ENCODE measurements around the gene SPATA33. TPM values are rescaled to one million over a fixed set of nuclear protein-coding genes. Genes with fewer than 3 reads are reported as not detected.

The SPATA33 gene
- total RNA-seq, 1 donor from 2014 or later = 2.2 TPM

DNA sequence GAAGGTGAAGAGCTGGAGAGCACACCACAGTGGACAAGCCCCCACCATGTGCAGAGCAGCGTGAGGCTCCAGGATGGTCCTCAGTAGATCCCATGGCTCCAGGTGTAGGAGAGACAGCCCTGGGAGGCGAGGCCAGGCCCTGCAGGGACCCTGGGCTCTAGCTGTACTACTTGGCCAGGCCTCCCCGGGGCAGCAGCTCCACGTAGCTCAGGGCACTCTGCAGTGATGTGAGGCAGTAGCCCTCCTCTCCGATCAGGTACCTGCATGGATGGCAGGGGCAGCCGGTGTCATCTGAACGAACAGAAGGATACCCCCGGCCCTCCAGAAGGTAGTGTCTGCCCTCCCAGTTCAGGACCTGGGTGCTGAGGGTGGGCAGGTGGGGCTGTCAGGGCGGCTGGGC lies 50.1 kb downstream of the SPATA33 start:
- no peak for DNase-seq (ENCODE audit: low read depth, low spot score)

DNA sequence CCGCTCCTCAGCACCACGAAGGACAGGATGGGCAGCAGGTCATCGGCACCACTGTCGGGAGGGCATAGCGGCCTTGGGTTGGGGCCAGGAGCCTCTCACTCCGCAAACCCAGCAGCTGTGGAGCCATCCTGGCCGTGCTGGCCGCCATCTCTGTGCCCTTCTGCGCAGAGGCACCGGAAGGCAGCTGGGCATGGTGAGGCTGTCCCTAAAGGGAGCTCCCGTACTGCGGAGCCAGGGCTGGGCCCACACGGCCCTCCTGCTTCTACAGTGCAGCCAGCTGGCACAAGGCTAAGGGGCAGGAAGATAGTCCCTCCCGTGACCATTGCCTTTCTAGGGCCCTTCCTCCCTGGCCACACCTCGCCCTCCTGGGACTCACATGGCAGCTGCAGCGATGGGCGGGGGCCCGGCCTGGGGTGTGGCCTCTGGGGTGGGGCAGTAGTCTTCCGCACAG lies 50.9 kb downstream of the SPATA33 start:
- no peak for DNase-seq (ENCODE audit: low read depth, low spot score)

DNA sequence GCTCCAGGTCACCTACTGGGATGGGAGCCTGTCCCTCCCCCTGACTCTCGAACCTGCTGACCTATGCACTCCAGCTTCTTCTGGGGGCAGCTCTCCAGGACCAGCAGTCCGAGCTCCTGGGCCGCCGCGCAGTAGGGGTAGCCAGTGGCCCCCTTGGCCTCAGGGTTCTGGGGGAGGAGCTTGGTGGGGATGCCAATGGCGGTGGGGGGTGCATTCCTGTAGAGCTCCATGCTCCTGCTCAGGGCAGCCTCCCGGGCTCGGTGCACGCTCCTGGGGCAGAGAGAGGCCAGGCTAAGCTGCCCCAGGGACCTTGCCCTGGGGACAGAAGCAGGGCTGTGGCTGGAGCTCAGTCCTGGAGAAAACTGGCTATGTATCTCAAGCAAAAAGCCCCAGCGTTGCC lies 51.5 kb downstream of the SPATA33 start:
- no peak for DNase-seq (ENCODE audit: low read depth, low spot score)

DNA sequence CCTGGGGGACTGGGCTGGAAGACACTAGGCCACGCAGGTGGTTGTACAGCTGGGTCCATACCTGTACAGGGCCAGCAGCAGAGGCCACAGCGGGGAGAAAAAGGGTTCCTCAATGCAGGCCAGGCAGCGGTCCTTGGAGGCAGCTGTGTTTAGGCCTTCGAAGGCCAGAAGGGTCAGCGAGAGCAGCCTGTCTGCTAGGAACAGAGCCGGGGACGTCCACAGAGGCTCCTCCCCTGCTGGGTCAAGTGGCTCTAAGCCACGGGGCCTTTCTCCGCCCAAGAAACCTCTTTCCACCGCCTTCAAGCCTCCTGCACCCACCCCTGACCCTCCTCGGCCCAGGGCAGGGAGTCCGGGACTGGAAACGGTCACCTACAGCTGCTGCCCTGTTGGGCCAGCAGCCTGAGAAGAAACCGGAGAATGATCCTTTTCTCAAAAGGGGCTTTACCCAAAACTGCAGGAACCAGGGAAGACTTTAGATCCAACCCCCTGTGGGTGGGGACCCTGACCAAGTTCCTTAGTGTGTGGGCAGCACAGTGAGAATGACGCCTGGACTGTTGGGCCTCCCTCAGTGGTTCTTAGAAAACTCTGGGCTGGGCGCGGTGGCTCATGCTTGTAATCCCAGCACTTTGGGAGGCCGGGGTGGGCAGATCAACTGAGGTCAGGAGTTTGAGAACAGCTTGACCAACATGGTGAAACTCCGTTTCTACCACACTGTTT lies 52.2 kb downstream of the SPATA33 start:
- DNase-seq (ENCODE audit: low read depth, low spot score) = no peak

DNA sequence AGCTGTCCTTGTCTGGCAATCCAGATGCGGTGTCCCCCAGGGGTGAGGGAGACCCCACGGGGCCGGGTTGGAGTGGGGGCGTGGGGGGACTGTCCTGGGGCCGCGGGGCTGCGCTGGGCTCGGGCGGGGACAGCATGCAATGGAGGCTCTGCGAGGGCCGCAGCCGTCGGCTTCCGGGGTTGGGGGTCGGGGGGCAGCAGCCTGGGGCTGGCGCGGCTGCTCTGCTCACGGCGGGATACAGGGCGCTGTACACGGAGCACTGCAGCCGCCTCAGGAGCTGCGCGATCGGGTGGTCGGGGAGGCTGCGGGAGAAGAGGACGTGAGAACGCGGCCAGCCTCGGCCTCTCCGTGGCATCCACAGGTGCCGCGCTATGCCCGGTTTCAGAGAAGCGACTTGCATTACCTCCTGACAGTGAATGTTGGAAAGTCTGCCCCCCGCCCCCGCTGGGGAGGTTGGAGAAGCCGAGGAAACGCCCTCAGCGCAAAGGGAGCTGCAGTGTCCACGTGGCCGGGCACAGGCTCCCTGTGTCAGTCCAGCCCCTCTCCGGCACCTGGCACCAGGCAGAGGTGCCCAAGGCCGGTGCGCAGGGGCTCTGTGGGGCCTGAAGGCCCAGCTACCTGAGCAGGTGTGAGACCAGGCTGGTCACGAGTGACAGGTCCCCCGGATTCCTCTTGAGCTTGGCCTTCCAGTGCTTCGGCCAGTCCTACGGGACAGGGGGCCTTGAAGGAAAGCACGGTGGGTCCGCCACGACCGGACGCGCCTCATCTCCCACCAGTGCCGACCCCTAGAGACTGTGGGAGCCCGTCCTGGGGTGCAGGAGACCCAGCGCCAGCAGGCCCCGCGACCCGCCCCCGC lies 53.3 kb downstream of the SPATA33 start:
- DNase-seq (ENCODE audit: low read depth, low spot score) = no peak

DNA sequence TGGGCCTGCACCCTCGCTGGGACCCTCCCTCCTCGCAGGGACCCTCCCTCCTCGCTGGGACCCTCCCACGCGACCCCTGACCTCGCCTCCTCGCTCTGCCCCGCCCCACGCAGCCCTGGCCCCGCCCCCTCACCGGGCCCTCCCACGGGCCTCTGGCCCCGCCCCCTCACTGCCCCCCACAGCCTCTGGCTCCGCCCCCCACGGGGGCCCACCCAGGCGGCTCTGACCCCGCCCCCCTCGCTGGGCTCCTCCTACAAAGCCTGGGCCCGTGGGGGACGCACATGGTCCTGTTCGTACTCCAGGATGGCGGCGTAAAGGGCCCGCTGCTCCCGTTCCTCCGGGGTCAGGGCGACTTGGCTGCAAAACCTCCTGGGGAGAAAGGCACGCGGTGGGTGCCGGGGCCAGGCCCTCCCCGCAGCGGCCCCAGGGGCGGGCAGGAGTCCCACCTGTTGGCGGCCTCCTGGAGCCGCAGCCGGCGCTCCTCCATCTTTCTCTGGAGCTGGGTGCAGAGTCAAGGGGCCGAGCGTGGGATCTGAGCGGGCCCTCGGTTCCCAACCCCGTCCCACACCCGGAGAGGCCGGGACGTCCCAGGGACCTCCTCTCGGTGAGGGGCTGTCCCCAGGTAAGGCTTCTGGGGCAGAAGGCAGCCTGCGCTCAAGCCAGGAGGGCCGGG lies 54.1 kb downstream of the SPATA33 start:
- DNase-seq (ENCODE audit: low read depth, low spot score) = no peak

DNA sequence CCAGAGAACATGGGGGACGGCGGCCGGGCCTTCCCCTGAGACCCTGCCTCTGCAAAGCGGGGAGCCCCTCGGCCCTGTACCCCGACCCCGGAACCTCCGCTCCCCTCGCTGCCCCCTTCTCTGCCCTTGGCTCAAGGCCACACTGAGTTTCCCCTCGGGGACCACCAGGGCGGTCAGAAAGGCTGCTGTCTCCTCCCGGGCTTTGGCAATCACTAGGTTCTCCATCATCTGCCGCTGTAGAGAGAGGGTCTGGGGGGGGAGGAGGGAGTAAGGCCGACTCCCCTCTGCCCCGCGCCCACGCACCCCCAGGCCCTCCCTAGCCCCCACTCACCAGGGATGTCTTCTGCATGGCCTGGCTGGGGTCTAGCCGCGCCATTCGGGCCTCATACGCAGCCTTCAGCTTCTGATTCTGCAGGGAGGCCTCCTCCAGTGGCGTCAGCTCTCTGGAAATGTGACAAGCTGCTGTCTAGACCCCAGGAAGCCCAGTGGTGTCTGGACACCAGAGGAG lies 54.7 kb downstream of the SPATA33 start:
- no peak for DNase-seq (ENCODE audit: low read depth, low spot score)

DNA sequence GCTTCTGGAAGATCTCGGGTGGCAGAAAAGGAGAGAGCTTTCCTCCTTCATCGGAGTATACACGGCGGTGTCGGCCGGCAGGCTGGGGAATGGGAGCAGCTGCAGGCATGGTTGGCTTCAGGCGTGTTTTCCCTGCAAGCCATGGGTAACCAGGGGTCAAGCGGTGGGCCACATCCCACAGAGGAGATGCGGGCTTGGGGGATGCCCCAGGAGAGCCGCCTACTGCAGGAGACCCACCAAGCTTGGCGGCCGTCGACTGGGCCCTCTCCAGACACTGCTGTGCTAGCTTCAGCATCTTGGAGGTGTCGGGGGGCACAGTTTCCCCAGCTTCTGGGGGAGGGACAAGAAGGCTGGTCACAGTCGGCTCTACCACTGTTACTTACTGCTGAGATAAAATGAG lies 58.9 kb downstream of the SPATA33 start:
- DNase-seq (ENCODE audit: low read depth, low spot score) = no peak

DNA sequence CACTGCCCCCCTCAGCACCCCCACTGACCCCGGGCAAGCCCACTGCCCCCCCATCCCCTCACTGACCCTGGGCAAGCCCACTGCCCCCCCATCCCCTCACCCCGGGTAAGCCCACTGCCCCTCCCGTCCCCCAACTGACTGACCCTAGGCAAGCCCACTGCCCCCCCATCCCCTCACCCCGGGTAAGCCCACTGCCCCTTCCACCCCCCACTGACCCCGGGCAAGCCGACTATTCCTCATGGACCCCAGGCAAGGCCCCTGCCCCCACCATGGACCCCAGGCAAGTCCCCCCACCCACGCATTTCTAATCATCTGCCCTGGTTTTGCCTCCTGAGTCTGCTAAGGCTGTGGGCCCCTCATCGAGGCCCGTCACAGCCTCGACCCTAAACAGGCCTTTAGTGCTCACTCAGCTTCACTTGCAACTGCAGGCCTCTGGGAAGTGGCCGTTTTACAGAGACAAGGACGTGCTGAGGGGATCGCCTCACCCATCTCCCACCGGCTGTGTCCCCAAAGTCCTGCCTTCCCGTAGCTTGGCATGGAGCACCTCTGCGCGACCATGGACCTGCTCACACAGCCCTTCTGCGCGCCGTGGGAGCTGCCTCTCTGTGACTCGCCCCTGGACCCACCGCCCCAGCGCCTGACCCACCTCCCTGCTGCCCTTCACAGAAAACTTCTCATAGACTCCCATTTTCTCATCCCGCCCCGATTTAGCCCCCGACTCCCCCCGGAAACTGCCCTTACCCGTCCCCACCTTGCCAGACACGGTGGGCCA lies 59.5 kb downstream of the SPATA33 start:
- DNase-seq (ENCODE audit: low read depth, low spot score) = no peak

DNA sequence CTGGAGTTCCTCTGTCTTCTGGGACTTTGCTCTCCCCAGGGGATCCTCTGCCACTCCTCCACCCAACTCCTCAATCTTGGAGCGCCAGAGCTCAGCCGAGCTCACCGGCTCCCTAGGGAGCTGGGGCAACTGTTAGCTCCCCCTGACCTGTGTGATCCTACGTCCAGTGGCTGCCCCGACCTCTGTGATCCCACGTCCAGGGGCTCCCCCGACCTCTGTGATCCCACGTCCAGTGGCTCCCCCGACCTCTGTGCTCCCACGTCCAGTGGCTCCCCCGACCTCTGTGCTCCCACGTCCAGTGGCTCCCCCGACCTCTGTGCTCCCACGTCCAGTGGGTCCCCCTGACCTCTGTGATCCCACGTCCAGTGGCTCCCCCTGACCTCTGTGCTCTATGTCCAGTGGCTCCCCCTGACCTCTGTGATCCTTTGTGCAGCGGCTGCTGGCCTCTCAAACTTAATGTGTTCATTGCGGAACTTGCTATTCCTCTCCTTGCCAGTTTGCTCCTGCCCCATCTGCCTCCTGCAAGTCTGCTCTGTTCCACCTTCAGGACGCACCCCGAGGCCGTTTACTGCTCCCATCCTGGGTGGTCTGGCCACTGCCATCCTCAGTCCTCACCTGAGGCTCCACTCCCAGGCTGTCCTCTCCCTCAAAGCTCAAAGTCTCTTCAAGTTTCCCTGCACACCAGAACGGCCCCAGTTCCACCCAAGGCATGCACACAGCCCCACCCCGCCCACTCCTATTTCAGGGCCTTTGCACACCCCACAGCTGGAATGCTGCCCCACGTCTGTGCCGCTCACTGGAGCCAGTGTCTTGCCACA lies 60.3 kb downstream of the SPATA33 start:
- DNase-seq (ENCODE audit: low read depth, low spot score) = no peak

Other genes with a start within 250 kb of the SPATA33 start
- 53.0 and 58.1 TPM in 2 replicates for gene ANKRD11, start 167.3 kb upstream of the SPATA33 start, total RNA-seq
- 99.5 and 119 TPM in 2 replicates for gene SPG7, start 149.4 kb upstream of the SPATA33 start, total RNA-seq
- 2,574 and 3,609 TPM in 2 replicates for gene RPL13, start 97.2 kb upstream of the SPATA33 start, total RNA-seq
- 5.7 and 20.3 TPM in 2 replicates for gene CPNE7, start 82.1 kb upstream of the SPATA33 start, total RNA-seq
- gene DPEP1, start 44.2 kb upstream of the SPATA33 start, total RNA-seq = 0.07 and 0.39 TPM in 2 replicates
- 88.8 and 101 TPM in 2 replicates for gene CHMP1A, start 128 bp upstream of the SPATA33 start, total RNA-seq
- gene CDK10, start 28.9 kb downstream of the SPATA33 start, total RNA-seq = 37.9 and 51.5 TPM in 2 replicates
- 14.8 and 16.3 TPM in 2 replicates for gene SPATA2L, start 43.9 kb downstream of the SPATA33 start, total RNA-seq
- 5.9 and 7.1 TPM in 2 replicates for gene VPS9D1, start 63.1 kb downstream of the SPATA33 start, total RNA-seq
- gene ZNF276, start 63.7 kb downstream of the SPATA33 start, total RNA-seq = 18.9 and 25.8 TPM in 2 replicates
- 15.9 and 24.4 TPM in 2 replicates for gene FANCA, start 158.8 kb downstream of the SPATA33 start, total RNA-seq
- 0.20 and 1.2 TPM in 2 replicates for gene SPIRE2, start 170.6 kb downstream of the SPATA33 start, total RNA-seq
- 161 and 226 TPM in 2 replicates for gene TCF25, start 215.8 kb downstream of the SPATA33 start, total RNA-seq